GM19238 (cell line): Measurements from ENCODE around the gene PRSS8.
A peak's percentile ranks its signal among the peaks of the same experiment; 100 is the strongest.
"Not testable (repeated sequence)": the region's sequence is repeated elsewhere in the genome, so short reads cannot be mapped to it uniquely, and the experiment has no call there.

Experiments used
- DNase-seq: peaks from one replicate; pipeline ENCODE4 v3.0.0; 2011; ENCODE audit warnings: low spot score; ENCODE audit not compliant: insufficient read length

Gene PRSS8

DNA sequence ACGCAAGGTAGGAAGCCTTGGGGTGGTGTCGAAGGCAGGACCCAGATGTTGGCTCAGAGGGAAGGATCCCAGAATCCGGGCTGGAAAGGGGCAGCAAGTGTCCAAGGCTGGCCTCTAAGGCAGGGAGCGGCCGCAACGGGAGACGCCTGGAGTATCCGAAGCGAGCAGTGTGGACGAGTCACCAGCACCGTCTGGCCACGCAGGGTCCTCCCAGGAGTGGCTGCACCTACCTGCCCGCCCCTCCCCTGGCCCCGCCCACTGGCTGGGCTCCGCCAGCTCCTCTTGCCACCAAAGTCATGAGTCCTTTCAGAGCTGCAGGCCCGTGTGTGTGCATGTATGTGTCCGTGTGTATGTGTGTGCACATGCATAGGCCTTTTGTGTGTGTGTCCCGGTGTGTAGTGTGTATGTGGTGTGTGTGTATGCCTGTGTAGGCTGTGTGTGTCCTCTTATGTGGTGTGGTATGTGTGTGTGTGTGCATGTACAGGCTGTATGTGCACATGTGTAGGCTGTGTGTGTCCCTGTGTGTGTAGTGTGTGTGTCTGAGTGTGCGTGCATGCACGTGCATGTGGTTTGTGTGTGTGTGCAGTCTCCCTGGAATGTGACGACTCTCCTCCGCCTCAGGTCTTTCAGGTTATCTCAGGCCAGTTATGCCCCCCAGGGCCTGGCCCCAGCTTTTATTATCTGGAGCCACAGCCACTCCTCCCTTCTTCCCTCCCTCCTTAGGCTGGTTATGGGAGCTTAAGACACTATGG is at the start of gene PRSS8:
Gene PRSS8 (minus strand): TSS at position 193 of the 752 bp plus-strand sequence. CDS start 229 bp downstream, outside the sequence.
- DNase-seq = no peak

DNA sequence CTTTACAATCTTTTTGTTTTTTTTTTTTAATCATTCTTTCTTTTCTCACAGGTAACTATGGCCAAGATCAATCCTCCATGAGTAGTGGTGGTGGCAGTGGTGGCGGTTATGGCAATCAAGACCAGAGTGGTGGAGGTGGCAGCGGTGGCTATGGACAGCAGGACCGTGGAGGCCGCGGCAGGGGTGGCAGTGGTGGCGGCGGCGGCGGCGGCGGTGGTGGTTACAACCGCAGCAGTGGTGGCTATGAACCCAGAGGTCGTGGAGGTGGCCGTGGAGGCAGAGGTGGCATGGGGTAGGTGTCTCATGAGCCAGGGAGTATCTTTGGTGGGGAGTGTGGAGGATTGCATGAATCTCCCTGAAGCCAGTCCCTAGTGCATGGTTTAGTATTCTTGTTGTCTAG is 49.4 kb upstream of the PRSS8 start:
- DNase-seq = no peak

GRCh38 chr16:31183432-31184428 is 48.2 kb upstream of the PRSS8 start:
- DNase-seq = no peak

GRCh38 chr16:31182391-31182790 is 46.9 kb upstream of the PRSS8 start:
- DNase-seq = no peak

DNA sequence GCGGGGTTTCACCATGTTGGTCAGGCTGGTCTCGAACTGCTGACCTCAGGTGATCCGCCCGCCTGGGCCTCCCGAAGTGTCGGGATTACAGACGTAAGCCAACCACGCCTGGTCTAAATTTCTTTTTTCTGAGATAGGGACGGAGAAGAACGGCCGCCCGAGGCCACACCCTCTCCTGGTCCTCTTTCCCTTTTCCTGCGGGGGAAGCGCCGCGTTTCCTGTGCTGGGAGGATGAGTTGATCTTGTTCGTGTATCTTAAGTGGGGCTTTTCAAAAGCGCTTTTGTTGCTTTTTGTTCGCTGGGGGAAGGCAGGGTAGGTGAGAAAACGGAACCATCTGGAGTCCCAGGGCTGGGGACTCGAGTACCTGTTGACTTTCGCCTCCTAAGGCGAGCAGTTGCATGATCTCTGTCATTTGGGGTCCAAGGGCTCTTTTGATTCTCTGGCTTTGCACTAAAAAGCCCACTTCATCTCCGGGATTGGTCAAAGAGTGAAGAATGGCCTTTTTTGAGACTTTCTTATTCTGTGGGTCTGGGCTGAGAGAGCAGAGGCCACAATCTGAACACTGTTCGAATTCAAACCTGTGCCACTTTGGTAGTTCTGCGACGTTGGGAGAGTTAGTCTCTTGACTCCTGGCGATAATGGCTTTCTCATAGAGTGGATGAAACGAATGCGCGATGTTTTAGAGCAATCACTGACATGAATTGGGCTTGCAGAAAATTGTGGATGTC is 45.7 kb upstream of the PRSS8 start:
- no peak for DNase-seq

DNA sequence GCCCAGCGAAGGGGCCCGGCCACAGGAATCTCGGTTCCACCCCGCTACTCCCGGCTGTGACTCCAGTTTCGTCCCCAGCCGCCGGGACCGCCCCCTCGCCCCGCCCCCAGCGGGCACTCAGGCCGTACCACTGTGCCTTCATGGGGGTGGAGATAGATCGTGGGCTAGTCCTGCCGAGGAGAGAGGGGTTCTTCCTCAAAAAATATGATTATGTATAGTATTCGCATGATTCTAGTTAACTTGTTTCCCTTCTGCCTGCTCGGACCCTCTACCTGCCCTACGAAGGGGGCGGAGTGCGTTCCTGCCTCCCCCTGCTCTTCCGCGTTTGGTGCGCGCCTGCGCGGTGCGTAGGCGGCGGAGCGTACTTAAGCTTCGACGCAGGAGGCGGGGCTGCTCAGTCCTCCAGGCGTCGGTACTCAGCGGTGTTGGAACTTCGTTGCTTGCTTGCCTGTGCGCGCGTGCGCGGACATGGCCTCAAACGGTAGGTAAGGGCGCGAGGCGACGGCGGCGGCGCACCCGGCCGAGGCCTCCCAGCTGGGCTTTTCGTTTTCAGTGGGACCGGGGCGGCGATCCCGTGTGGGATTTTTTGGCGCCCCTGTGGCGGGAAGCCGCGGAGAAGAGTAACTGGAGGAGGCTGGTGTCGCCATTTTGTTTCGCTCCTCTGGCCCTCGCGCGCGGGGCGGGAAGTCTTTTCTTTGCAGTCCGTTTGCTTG is 44.4 kb upstream of the PRSS8 start, which contains the start of gene FUS:
Gene FUS (plus strand): TSS at position 393 of the 713 bp plus-strand sequence. CDS start 76 bp downstream, at position 469.
- DNase-seq = peak; percentile 87

GRCh38 chr16:31179219-31179746 is 43.8 kb upstream of the PRSS8 start:
- DNase-seq = no peak

- no peak for DNase-seq
These were observed 41.6 kb upstream of the PRSS8 start for GRCh38 chr16:31177136-31177535.

- not testable (repeated sequence) for DNase-seq
These were observed 34.5 kb upstream of the PRSS8 start for GRCh38 chr16:31170048-31170447.

- DNase-seq = no peak
These were observed 33.3 kb upstream of the PRSS8 start for GRCh38 chr16:31168848-31169247.

- DNase-seq = no peak
These were observed 31.8 kb upstream of the PRSS8 start for GRCh38 chr16:31167315-31167714.

- no peak for DNase-seq
These were observed 21.6 kb upstream of the PRSS8 start for GRCh38 chr16:31157136-31157535.

DNA sequence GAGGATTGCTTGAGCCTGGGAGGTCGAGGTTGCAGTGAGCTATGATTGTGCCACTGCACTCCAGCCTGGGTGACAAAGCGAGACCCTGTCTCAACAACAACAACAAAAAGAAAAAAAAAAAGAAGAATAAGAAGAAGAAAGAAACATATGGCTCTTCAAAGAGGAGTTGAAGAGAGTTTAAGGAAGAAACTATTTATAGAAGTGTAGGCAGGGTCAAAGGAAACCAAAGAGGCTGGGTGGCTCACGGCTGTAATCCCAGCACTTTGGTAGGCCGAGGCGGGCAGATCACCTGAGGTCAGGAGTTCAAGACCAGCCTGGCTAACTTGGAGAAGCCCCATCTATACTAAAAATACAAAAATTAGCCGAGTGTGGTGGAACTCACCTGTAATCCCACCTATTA is 15.4 kb upstream of the PRSS8 start:
- not testable (repeated sequence) for DNase-seq

- DNase-seq = no peak
These were observed 14.7 kb upstream of the PRSS8 start, which contains the start of gene PRSS36 for GRCh38 chr16:31149894-31150890. PRSS36 (minus strand) TSS chr16:31150066; CDS start chr16:31150035, 31 bp downstream.

DNA sequence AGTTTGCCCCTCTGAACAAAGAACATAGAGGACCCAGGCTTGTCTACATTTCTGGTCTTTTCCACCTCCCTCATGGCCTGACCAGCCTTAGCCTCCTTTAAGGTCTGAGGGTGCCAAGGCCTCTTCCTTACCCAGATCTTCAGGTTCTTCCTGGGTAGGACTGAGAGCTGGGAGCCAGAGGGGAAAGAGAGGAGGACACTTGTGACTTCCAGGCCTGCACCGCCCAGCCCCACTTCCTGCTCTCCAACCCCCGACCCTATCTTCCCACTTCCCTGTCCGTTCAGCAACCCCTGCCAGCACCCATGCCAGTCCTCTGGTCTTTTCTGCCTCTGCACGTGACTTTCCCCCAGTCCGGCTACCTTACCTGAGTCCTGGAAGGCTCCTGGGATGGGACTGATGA is 13.8 kb upstream of the PRSS8 start:
- DNase-seq = no peak

DNA sequence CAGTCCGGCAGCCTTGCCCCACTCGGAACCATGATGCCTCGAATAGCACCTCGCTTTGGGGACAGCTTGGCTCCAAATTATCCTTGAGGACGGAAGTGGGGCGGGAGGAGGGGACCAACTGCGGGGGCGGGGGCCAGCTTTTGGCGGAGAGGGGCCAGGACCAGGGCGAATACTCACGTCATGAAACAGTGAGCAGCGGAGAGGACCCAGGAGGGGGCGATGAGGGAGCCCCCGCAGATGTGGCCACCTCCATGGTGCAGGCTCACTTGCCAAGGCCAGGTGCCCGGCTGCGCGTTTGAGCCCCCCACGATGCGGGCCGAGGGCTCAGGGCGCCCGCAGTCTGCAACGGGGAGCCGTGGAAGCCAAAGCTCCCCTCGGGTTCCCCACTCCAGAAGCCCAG is 13.4 kb upstream of the PRSS8 start:
- no peak for DNase-seq

DNA sequence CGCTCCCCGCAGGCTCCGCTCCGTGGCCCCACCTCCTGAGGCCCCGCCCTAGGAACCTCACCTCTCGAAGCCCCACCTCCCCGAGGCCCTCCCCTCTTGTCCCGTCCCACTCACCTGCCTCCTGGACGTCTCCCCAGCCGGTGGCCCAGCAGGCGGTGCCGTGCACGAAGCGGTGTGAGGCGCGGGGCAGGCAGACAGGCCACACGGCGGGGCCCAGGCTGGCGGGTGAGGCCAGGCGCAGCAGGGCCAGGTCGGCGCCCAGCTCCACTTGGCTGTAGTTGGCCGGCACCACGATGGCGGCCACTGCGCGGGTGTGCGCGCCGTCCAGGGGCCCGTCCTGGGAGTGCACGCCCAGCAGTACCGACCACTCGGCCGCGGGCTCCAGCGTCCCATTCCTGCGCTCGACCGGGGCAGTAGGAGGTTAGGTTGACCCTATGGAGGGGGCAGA is 12.8 kb upstream of the PRSS8 start:
- DNase-seq = no peak

- no peak for DNase-seq
These were observed 12.0 kb upstream of the PRSS8 start for GRCh38 chr16:31147574-31147973.

- DNase-seq = no peak
These were observed 10.0 kb upstream of the PRSS8 start for GRCh38 chr16:31145398-31145990.
